Measurements from ENCODE around the gene SETBP1.
"Not testable (repeated sequence)": the region's sequence is repeated elsewhere in the genome, so short reads cannot be mapped to it uniquely, and the experiment has no call there.

Gene SETBP1

GRCh38 chr18:44795241-44795640, 114.6 kb downstream of the SETBP1 start:
- DNase-seq = no peak

- DNase-seq = no peak
These were observed 116.0 kb downstream of the SETBP1 start for GRCh38 chr18:44796429-44797428.

- DNase-seq = no peak
These were observed 117.9 kb downstream of the SETBP1 start for GRCh38 chr18:44798433-44799048.

GRCh38 chr18:44799382-44799906, 118.8 kb downstream of the SETBP1 start:
- no peak for DNase-seq

- no peak for DNase-seq
These were observed 119.3 kb downstream of the SETBP1 start for GRCh38 chr18:44799907-44800421.

GRCh38 chr18:44800766-44801165, 120.1 kb downstream of the SETBP1 start:
- not testable (repeated sequence) for DNase-seq

GRCh38 chr18:44801781-44802180, 121.1 kb downstream of the SETBP1 start:
- DNase-seq = no peak

GRCh38 chr18:44802508-44802907, 121.8 kb downstream of the SETBP1 start:
- no peak for DNase-seq

- DNase-seq = no peak
These were observed 122.4 kb downstream of the SETBP1 start for GRCh38 chr18:44803019-44803650.

GRCh38 chr18:44804033-44804432, 123.3 kb downstream of the SETBP1 start:
- no peak for DNase-seq

- no peak for DNase-seq
These were observed 124.5 kb downstream of the SETBP1 start for GRCh38 chr18:44805176-44805575.

GRCh38 chr18:44805643-44806042, 125.0 kb downstream of the SETBP1 start:
- no peak for DNase-seq

- no peak for DNase-seq
These were observed 127.1 kb downstream of the SETBP1 start for GRCh38 chr18:44807766-44808165.

- DNase-seq = no peak
These were observed 131.0 kb downstream of the SETBP1 start for GRCh38 chr18:44811572-44812125.

- no peak for DNase-seq
These were observed 131.7 kb downstream of the SETBP1 start for GRCh38 chr18:44812426-44812825.

- DNase-seq = no peak
These were observed 132.9 kb downstream of the SETBP1 start for GRCh38 chr18:44813586-44813985.

GRCh38 chr18:44815108-44815507, 134.4 kb downstream of the SETBP1 start:
- DNase-seq = no peak

GRCh38 chr18:44816050-44816449, 135.4 kb downstream of the SETBP1 start:
- DNase-seq = no peak

- DNase-seq = no peak
These were observed 135.8 kb downstream of the SETBP1 start for GRCh38 chr18:44816477-44816876.

GRCh38 chr18:44817831-44818473, 137.3 kb downstream of the SETBP1 start:
- DNase-seq = no peak

- DNase-seq = no peak
These were observed 138.1 kb downstream of the SETBP1 start for GRCh38 chr18:44818668-44819403.
